ENCODE results near the gene CDKL2.

GRCh38 chr4:75564023-75564422, 66.3 kb downstream of the CDKL2 start:
- TF ChIP-seq REST (IDR thresholded peaks at IDR 0.05; ENCODE audit: unreplicated experiment) (no peak), CTCF (conservative IDR thresholded peaks at IDR 0.05; ENCODE audit: low read depth in 2 of 2) (no peak), POLR2AphosphoS5 (IDR thresholded peaks at IDR 0.05; ENCODE audit: low read depth) (no peak), ZNF331 (CRISPR knock-in tag; IDR thresholded peaks at IDR 0.05; ENCODE audit: low read depth) (no peak), EZH2phosphoT487 (IDR thresholded peaks at IDR 0.05; ENCODE audit: unreplicated experiment) (no peak), CREB1 (CRISPR knock-in tag; IDR thresholded peaks at IDR 0.05; ENCODE audit: low read depth) (no peak), JUNB (IDR thresholded peaks at IDR 0.05; ENCODE audit: unreplicated experiment) (no peak), EZH2 (IDR thresholded peaks at IDR 0.05; ENCODE audit: low read depth, unreplicated experiment) (no peak), ZNF114 (CRISPR knock-in tag; IDR thresholded peaks at IDR 0.05) (no peak), ETS1 (IDR thresholded peaks at IDR 0.05) (no peak), NANOG (IDR thresholded peaks at IDR 0.05; ENCODE audit: borderline replicate concordance) (no peak), ZNF462 (CRISPR knock-in tag; IDR thresholded peaks at IDR 0.05) (no peak)
